ENCODE results near the gene AGAP9. TPM values are rescaled to one million over a fixed set of nuclear protein-coding genes. Genes with fewer than 3 reads are reported as not detected.
A peak's percentile ranks its signal among the peaks of the same experiment; 100 is the strongest.
"Not testable (repeated sequence)": the region's sequence is repeated elsewhere in the genome, so short reads cannot be mapped to it uniquely, and the experiment has no call there.

AGAP9 gene
- total RNA-seq: 3.1 and 4.8 TPM in 2 replicates

- not testable (repeated sequence) for DNase-seq (ENCODE audit: extremely low read depth, low read depth, low spot score)
Measured at GRCh38 chr10:47523475-47523874, at the start of gene AGAP9. Gene AGAP9 (minus strand): TSS chr10:47523638. CDS start chr10:47523526, 112 bp downstream.

GRCh38 chr10:47571138-47571912 is 47.9 kb upstream of the AGAP9 start:
- DNase-seq (ENCODE audit: extremely low read depth, low read depth, low spot score): not testable (repeated sequence)

- DNase-seq (ENCODE audit: extremely low read depth, low read depth, low spot score): not testable (repeated sequence)
Measured at GRCh38 chr10:47566757-47567156, 43.3 kb upstream of the AGAP9 start.

GRCh38 chr10:47566108-47566699 is 42.8 kb upstream of the AGAP9 start:
- DNase-seq (ENCODE audit: extremely low read depth, low read depth, low spot score): not testable (repeated sequence)

GRCh38 chr10:47565517-47565920 is 42.1 kb upstream of the AGAP9 start:
- DNase-seq (ENCODE audit: extremely low read depth, low read depth, low spot score): not testable (repeated sequence)

GRCh38 chr10:47564953-47565352 is 41.5 kb upstream of the AGAP9 start:
- not testable (repeated sequence) for DNase-seq (ENCODE audit: extremely low read depth, low read depth, low spot score)

GRCh38 chr10:47564318-47564717 is 40.9 kb upstream of the AGAP9 start:
- DNase-seq (ENCODE audit: extremely low read depth, low read depth, low spot score): not testable (repeated sequence)

- not testable (repeated sequence) for DNase-seq (ENCODE audit: extremely low read depth, low read depth, low spot score)
Measured at GRCh38 chr10:47560452-47560851, 37.0 kb upstream of the AGAP9 start.

GRCh38 chr10:47559718-47560308 is 36.4 kb upstream of the AGAP9 start:
- not testable (repeated sequence) for DNase-seq (ENCODE audit: extremely low read depth, low read depth, low spot score)

- DNase-seq (ENCODE audit: extremely low read depth, low read depth, low spot score): not testable (repeated sequence)
Measured at GRCh38 chr10:47558109-47558508, 34.7 kb upstream of the AGAP9 start.

- not testable (repeated sequence) for DNase-seq (ENCODE audit: extremely low read depth, low read depth, low spot score)
Measured at GRCh38 chr10:47557616-47558015, 34.2 kb upstream of the AGAP9 start.

- not testable (repeated sequence) for DNase-seq (ENCODE audit: extremely low read depth, low read depth, low spot score)
Measured at GRCh38 chr10:47555334-47555733, 31.9 kb upstream of the AGAP9 start.

GRCh38 chr10:47554552-47554951 is 31.1 kb upstream of the AGAP9 start:
- DNase-seq (ENCODE audit: extremely low read depth, low read depth, low spot score): not testable (repeated sequence)

GRCh38 chr10:47553860-47554247 is 30.4 kb upstream of the AGAP9 start:
- DNase-seq (ENCODE audit: extremely low read depth, low read depth, low spot score): not testable (repeated sequence)

GRCh38 chr10:47553214-47553859 is 29.9 kb upstream of the AGAP9 start:
- DNase-seq (ENCODE audit: extremely low read depth, low read depth, low spot score): peak; percentile 29

- DNase-seq (ENCODE audit: extremely low read depth, low read depth, low spot score): not testable (repeated sequence)
Measured at GRCh38 chr10:47552719-47553118, 29.3 kb upstream of the AGAP9 start.

- DNase-seq (ENCODE audit: extremely low read depth, low read depth, low spot score): not testable (repeated sequence)
Measured at GRCh38 chr10:47547286-47547685, 23.8 kb upstream of the AGAP9 start.

GRCh38 chr10:47536430-47536829 is 13.0 kb upstream of the AGAP9 start:
- DNase-seq (ENCODE audit: extremely low read depth, low read depth, low spot score): not testable (repeated sequence)

- not testable (repeated sequence) for DNase-seq (ENCODE audit: extremely low read depth, low read depth, low spot score)
Measured at GRCh38 chr10:47502313-47502712, 21.1 kb downstream of the AGAP9 start.

GRCh38 chr10:47494226-47494625 is 29.2 kb downstream of the AGAP9 start:
- DNase-seq (ENCODE audit: extremely low read depth, low read depth, low spot score): not testable (repeated sequence)

GRCh38 chr10:47491600-47491999 is 31.8 kb downstream of the AGAP9 start, which contains the start of gene FAM25G:
Gene FAM25G (minus strand): TSS chr10:47491700. CDS start chr10:47491674, 26 bp downstream.
- DNase-seq (ENCODE audit: extremely low read depth, low read depth, low spot score): not testable (repeated sequence)
